Measurements from ENCODE around the gene CBFA2T2.
"Not testable (repeated sequence)": the region's sequence is repeated elsewhere in the genome, so short reads cannot be mapped to it uniquely, and the experiment has no call there.

The CBFA2T2 gene

DNA sequence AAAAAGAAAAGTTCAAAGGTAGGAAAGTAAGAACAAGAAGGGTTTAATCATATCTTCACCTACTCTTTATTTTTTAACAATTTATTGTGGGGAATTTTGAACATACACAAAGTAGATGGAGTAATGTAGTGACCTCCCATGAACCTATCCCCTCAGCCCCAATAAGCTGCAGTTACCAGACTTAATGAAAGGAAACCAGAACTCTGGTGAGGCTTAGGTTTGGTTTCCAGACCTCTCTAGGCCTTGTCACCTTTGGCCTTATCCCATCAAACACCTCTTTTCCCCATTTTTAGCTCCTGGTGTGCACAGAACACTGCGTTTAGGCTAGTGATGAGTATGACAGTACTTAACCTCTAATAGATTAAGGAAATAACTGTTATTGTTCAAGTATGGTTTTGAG, 42.0 kb downstream of the CBFA2T2 start:
- TF ChIP-seq, protein P1, sequence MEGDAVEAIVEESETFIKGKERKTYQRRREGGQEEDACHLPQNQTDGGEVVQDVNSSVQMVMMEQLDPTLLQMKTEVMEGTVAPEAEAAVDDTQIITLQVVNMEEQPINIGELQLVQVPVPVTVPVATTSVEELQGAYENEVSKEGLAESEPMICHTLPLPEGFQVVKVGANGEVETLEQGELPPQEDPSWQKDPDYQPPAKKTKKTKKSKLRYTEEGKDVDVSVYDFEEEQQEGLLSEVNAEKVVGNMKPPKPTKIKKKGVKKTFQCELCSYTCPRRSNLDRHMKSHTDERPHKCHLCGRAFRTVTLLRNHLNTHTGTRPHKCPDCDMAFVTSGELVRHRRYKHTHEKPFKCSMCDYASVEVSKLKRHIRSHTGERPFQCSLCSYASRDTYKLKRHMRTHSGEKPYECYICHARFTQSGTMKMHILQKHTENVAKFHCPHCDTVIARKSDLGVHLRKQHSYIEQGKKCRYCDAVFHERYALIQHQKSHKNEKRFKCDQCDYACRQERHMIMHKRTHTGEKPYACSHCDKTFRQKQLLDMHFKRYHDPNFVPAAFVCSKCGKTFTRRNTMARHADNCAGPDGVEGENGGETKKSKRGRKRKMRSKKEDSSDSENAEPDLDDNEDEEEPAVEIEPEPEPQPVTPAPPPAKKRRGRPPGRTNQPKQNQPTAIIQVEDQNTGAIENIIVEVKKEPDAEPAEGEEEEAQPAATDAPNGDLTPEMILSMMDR (IDR thresholded peaks at IDR 0.05; ENCODE audit: borderline replicate concordance, insufficient read depth, low read depth, low read length) = no peak
- no peak overlapping the region for H3K4me3 ChIP-seq (ENCODE audit: low read depth, low read length)

DNA sequence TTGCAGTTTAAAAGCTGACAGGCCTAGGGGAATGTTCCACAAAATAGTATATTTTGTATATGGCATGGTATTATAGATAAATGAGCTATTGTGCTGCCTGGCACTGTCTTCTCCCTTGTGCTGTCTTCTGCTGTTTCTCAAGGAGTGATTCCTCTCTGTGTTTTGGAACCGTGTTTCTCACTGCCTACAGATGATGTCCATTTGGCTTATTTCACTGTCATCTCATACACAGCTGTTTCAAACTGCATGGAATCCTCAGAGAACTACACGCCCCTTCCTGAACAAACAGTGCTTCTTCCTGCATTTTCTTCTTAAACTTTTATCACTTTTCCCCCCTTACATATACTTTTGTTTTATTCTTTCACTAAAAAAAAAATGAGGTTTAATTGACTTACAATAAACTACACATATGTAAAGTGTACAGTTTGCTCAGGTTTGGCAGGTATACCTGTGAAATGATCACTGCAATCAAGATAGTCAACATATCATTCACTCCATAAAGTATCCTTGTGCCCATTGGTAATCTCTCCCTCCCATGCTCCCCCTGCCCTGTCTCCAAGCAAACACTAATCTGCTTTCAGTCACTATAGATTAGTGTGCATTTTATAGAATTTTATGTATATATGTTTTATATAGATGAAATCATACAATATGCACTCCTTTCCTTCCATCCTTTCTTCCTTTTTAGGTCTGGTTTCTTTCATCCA, 43.0 kb downstream of the CBFA2T2 start:
- TF ChIP-seq, protein P1 (IDR thresholded peaks at IDR 0.05; ENCODE audit: borderline replicate concordance, insufficient read depth, low read depth, low read length) = no peak
- H3K4me3 ChIP-seq (ENCODE audit: low read depth, low read length) = no peak overlapping the region

DNA sequence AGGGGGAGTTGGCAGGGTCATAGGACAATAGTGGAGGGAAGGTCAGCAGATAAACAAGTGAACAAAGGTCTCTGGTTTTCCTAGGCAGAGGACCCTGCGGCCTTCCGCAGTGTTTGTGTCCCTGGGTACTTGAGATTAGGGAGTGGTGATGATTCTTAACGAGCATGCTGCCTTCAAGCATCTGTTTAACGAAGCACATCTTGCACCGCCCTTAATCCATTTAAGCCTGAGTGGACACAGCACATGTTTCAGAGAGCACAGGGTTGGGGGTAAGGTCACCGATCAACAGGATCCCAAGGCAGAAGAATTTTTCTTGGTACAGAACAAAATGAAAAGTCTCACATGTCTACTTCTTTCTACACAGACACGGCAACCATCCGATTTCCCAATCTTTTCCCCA, 45.8 kb downstream of the CBFA2T2 start:
- not testable (repeated sequence) for H3K4me3 ChIP-seq (ENCODE audit: low read depth, low read length)

DNA sequence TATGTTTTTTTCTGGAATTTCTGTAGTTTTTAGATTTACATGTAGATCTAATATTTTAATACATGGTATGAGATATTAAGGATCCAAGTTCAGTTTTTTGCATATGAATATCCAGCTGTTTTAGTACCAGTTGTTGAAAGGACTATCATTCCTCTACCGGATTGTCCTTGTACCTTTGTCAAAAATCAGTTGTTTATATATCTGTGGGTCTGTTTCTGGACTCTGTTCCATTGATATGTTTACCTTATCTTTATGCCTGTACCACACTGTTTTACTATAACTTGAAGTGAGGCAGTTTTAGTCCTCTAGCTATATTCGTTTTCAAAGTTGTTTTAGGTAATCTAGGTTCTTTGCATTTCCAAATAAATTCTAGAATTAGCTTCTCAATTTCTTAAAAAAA, 47.7 kb downstream of the CBFA2T2 start:
- TF ChIP-seq, protein P1 (IDR thresholded peaks at IDR 0.05; ENCODE audit: borderline replicate concordance, insufficient read depth, low read depth, low read length) = no peak
- no peak overlapping the region for H3K4me3 ChIP-seq (ENCODE audit: low read depth, low read length)

DNA sequence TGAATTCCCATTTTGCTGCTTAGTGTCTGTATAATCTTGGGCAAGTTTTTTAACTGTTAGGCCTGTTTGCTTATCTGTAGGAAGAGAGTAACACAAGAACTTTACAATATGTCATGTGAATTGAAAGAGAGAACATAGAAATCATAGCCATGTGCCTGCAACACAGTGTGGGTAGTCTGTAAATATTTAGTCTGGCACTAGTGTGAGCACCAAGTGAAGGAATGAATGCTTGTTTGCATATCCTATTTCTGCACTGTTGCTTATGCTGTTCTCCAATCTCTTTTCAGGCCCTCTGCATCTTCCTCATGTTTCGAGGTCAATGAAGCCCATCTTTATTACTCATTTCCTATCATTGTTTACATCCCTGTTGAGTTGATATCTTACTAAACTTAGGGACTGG, 49.2 kb downstream of the CBFA2T2 start:
- TF ChIP-seq, protein P1 (IDR thresholded peaks at IDR 0.05; ENCODE audit: borderline replicate concordance, insufficient read depth, low read depth, low read length) = no peak
- H3K4me3 ChIP-seq (ENCODE audit: low read depth, low read length) = no peak overlapping the region

DNA sequence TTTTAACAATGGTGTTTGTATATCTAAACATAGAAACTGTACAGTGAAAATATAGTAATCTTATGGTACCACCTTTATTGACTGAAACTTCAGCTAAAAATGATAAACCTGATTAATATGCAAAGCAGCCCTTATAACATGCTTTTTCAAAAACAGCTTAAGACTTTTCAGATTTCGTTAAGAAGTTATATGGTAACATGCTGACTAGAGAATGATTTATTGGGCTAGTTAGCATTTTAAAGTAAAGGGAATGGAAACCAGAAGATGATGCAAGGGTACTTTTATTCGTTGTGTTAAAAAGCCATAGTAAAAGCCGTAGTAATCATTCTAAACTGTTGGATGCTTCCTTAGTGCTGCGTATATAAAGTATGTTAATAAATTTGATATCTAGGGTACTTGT, 50.5 kb downstream of the CBFA2T2 start:
- TF ChIP-seq, protein P1 (IDR thresholded peaks at IDR 0.05; ENCODE audit: borderline replicate concordance, insufficient read depth, low read depth, low read length) = no peak

DNA sequence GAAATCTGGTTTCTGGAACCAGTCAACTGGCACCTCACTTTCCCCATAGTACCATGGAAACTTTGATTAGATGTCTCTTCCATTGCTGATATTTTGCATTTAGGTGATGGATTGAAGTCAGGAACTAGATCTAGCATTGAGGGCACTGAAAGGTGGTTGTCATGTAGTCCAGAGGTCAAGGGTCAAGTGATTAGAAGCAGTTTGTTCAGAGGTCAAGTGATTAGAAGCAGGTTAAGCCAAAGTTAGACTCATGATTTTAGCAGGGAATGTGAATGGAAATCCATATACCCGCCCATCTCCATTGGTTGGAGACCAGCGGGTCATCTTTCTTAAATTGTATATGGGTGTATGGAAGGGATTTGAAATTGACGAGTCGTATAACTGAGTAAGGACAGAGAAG, 51.2 kb downstream of the CBFA2T2 start:
- TF ChIP-seq, protein P1 (IDR thresholded peaks at IDR 0.05; ENCODE audit: borderline replicate concordance, insufficient read depth, low read depth, low read length) = no peak
- H3K4me3 ChIP-seq (ENCODE audit: low read depth, low read length) = no peak overlapping the region

More for the DNA sequence above, 50.5 kb downstream of the CBFA2T2 start:
- H3K4me3 ChIP-seq (ENCODE audit: low read depth, low read length) = no peak overlapping the region
